RWPE2 (cell line): ENCODE results near the gene ATG5.

Source experiments
- ATAC-seq: fragments of 200-7000 bp; cut with Tn5 transposase; 3 replicates; pipeline ENCODE4 v1.9.1; 2021; ENCODE audit warnings: low read depth
- DNase-seq: peaks from one replicate; pipeline ENCODE4 v3.0.0-alpha.2; 2020; ENCODE audit warnings: low spot score
- H3K27ac ChIP-seq: fragments of 450-650 bp; 2 replicates; pipeline ENCODE4 v1.5.1; 2017; ENCODE audit warnings: mild to moderate bottlenecking; ENCODE audit not compliant: poor library complexity, severe bottlenecking
- H3K27me3 ChIP-seq: fragments of 250-450 bp; sonication (Bioruptor Pico); 2 replicates; pipeline ENCODE4 v1.5.1; 2021; ENCODE audit warnings: mild to moderate bottlenecking, moderate library complexity; ENCODE audit not compliant: insufficient read depth, poor library complexity, severe bottlenecking
- H3K36me3 ChIP-seq: fragments of 250-450 bp; sonication (Bioruptor Pico); 2 replicates; pipeline ENCODE4 v1.5.1; 2020; ENCODE audit warnings: low read depth, mild to moderate bottlenecking, moderate library complexity
- H3K4me1 ChIP-seq: fragments of 250-450 bp; sonication (Bioruptor Pico); 2 replicates; pipeline ENCODE4 v1.5.1; 2021; ENCODE audit warnings: mild to moderate bottlenecking, moderate library complexity; ENCODE audit not compliant: insufficient read depth, poor library complexity, severe bottlenecking
- H3K4me3 ChIP-seq: fragments of 250-450 bp; sonication (Bioruptor Pico); 2 replicates; pipeline ENCODE4 v1.5.1; 2021; ENCODE audit warnings: mild to moderate bottlenecking, moderate library complexity; ENCODE audit not compliant: severe bottlenecking
- H3K9me3 ChIP-seq: fragments of 250-450 bp; sonication (Bioruptor Pico); 2 replicates; pipeline ENCODE4 v1.5.1; 2021; ENCODE audit warnings: mild to moderate bottlenecking, moderate library complexity; ENCODE audit not compliant: severe bottlenecking
- CTCF ChIP-seq: fragments of 450-650 bp; IDR thresholded peaks from one replicate; pipeline ENCODE4 v1.5.1; 2017; ENCODE audit warnings: mild to moderate bottlenecking, moderate library complexity; ENCODE audit not compliant: poor library complexity, severe bottlenecking

Gene ATG5

GRCh38 chr6:106215608-106216007 lies 110.0 kb downstream of the ATG5 start:
- no peak for DNase-seq
- H3K4me1 ChIP-seq, result no peaks in the 10 kb centered on the region
- no peaks in the 10 kb centered on the region for H3K27me3 ChIP-seq
- no peaks in the 10 kb centered on the region for H3K9me3 ChIP-seq
- TF ChIP-seq CTCF, result no peak
- no peak overlapping the region for H3K27ac ChIP-seq
- ATAC-seq, result no peak
- H3K4me3 ChIP-seq, result no peak overlapping the region
- no peaks in the 10 kb centered on the region; the same call in 1 of the 2 replicates for H3K36me3 ChIP-seq

GRCh38 chr6:106214531-106214930 lies 111.0 kb downstream of the ATG5 start:
- Histone ChIP-seq H3K4me3 (no peak overlapping the region), H3K4me1 (no peaks in the 10 kb centered on the region), H3K27ac (no peak overlapping the region), H3K36me3 (no peaks in the 10 kb centered on the region; the same call in 1 of the 2 replicates), H3K27me3 (no peaks in the 10 kb centered on the region), H3K9me3 (no peaks in the 10 kb centered on the region)
- no peak for ATAC-seq
- no peak for TF ChIP-seq CTCF
- DNase-seq, result no peak

GRCh38 chr6:106213660-106214289 lies 111.8 kb downstream of the ATG5 start:
- Histone ChIP-seq H3K36me3 (no peaks in the 10 kb centered on the region; the same call in 1 of the 2 replicates), H3K27me3 (no peaks in the 10 kb centered on the region), H3K9me3 (no peaks in the 10 kb centered on the region), H3K4me3 (no peak overlapping the region), H3K27ac (no peak overlapping the region), H3K4me1 (no peaks in the 10 kb centered on the region)
- ATAC-seq, result no peak
- no peak for TF ChIP-seq CTCF
- DNase-seq, result no peak

- no peaks in the 10 kb centered on the region for H3K27me3 ChIP-seq
- no peak for DNase-seq
Observed at GRCh38 chr6:106212576-106212975, 113.0 kb downstream of the ATG5 start.

More at GRCh38 chr6:106212576-106212975, 113.0 kb downstream of the ATG5 start:
- Histone ChIP-seq H3K9me3 (no peaks in the 10 kb centered on the region), H3K4me1 (no peaks in the 10 kb centered on the region), H3K36me3 (no peaks in the 10 kb centered on the region; the same call in 1 of the 2 replicates), H3K4me3 (no peak overlapping the region), H3K27ac (no peak overlapping the region)
- ATAC-seq, result no peak
- no peak for TF ChIP-seq CTCF
